Mucosa of descending colon (tissue), 3 donors: ENCODE results near the gene FRMD4A. TPM values are rescaled to one million over a fixed set of nuclear protein-coding genes. Genes with fewer than 3 reads are reported as not detected.

ENCODE experiments used
- ATAC-seq: fragments of 200-7000 bp; cut with Tn5 transposase; one replicate; pipeline ENCODE4 v1.9.1; 2020; ENCODE audit warnings: mild to moderate bottlenecking, moderate library complexity
- DNase-seq, 3 donors: peaks; one replicate each; pipeline ENCODE4 v3.0.0-alpha.2; 2020
- H3K36me3 ChIP-seq: fragments of 200-600 bp; one replicate; pipeline ENCODE4 v1.8.0; 2021; ENCODE audit warnings: low read depth, mild to moderate bottlenecking
- H3K4me1 ChIP-seq: fragments of 200-600 bp; one replicate; pipeline ENCODE4 v1.8.0; 2021; ENCODE audit warnings: low read depth, mild to moderate bottlenecking
- H3K4me3 ChIP-seq: fragments of 200-600 bp; one replicate; pipeline ENCODE4 v1.8.0; 2021; ENCODE audit warnings: mild to moderate bottlenecking
- H3K9me3 ChIP-seq: fragments of 200-600 bp; one replicate; pipeline ENCODE4 v1.8.0; 2021; ENCODE audit warnings: mild to moderate bottlenecking
- intact Hi-C, 2 donors: fragments of 100-400 bp; cut with DNase I in 1 of 2; cut with micrococcal nuclease in 1 of 2; formaldehyde crosslinking; loops; one replicate each; pipeline versions ENCODE4 v1.11.0 to v1.11.1; 2022; cut with DNase I, micrococcal nuclease
- total RNA-seq, 3 donors: library from RNA; stranded (reverse); fragmentation: NEBNext Ultra II Directional in 2 of 3; extraction: Animal tissue kit (Norgen Biotek cat#: 25700) in 2 of 3; gene quantifications; one replicate each; pipeline versions ENCODE4 v1.2.1 to v1.2.4, GENCODE V29; 2021 to 2023
- TF ChIP-seq, protein P1 (sequence below): fragments of 200-600 bp; IDR thresholded peaks from one replicate; pipeline ENCODE4 v1.8.0; 2022; ENCODE audit warnings: antibody characterized with exemption, mild to moderate bottlenecking
- donor health status: DM: no; HTN: no; CAD: no; lungs with moderate emphysema.
- donor health status: DM: no; HTN: no; CAD: no.
- donor health status: DM: no; HTN: yes; CAD: no.

Gene FRMD4A
- total RNA-seq, 3 donors from 2014 or later = 9.8 to 40.6 (median 17.2) TPM

DNA sequence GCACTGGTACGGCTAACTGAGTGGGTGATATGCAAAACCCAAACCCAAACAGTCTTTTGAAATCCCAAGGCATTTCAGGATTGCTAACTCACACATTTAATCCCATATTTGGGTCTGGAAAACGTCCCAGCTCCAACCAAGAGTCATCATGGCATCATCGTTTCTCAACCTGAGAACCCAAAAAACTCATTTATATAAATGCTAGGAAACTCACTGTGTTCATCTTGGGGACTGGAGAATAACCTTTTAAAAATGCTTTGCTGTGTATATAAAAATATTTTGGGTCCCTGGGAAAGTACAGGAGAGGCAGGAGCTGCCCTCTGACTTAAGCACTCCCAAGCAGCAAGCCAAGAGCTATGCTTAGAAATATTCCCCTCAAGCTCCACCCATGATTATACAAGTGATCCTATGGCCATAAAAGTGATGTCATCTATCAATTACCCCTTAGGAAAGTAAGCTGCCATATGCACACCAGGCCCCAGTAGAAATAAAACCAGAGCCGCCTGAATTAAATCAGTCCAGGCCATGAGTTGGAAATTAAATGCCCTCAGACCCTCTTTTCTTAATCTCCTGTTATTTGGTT is 352.1 kb downstream of the FRMD4A start:
- intact Hi-C loops = no loop called here
- H3K9me3 ChIP-seq = no peaks in the 10 kb centered on the region
- H3K36me3 ChIP-seq = no peaks in the 10 kb centered on the region
- ATAC-seq = no peak
- DNase-seq = no peak
- no peak overlapping the region for H3K4me3 ChIP-seq
- TF ChIP-seq, protein P1, sequence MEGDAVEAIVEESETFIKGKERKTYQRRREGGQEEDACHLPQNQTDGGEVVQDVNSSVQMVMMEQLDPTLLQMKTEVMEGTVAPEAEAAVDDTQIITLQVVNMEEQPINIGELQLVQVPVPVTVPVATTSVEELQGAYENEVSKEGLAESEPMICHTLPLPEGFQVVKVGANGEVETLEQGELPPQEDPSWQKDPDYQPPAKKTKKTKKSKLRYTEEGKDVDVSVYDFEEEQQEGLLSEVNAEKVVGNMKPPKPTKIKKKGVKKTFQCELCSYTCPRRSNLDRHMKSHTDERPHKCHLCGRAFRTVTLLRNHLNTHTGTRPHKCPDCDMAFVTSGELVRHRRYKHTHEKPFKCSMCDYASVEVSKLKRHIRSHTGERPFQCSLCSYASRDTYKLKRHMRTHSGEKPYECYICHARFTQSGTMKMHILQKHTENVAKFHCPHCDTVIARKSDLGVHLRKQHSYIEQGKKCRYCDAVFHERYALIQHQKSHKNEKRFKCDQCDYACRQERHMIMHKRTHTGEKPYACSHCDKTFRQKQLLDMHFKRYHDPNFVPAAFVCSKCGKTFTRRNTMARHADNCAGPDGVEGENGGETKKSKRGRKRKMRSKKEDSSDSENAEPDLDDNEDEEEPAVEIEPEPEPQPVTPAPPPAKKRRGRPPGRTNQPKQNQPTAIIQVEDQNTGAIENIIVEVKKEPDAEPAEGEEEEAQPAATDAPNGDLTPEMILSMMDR = no peak
- H3K4me1 ChIP-seq = no peaks in the 10 kb centered on the region

DNA sequence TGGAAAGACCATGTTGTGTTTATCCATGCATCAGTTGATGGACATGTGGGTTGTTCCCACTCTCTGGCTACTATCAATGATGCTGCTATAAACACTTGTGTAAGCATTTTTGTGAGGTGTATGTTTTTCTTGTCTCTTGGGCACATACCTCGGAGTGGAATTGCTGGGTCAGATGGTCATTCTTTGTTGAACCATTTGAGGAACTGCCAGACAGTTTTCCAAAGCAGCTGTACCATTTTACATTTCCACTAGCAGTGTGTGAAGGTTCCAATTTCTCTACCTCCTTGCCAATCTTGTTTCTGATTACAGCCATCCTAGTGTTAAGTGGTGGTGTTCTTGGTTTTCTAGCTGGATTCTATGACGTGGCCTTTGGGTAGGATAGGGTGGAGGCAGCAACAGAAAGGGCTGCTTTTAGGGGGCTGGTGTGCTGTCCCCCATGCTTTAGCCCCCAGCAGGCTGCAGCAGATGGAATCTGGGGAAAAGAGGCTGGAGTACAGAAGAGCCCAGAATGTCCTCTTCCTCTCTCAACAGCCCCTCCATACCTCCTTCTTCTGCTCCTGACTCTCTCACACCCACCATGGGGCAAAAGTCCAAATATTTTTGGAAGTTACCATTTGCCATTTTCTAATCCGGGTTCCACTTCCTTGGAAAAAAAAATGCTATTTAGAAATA is 352.7 kb downstream of the FRMD4A start:
- ATAC-seq (no peak), DNase-seq (no peak)
- Histone ChIP-seq H3K9me3 (no peaks in the 10 kb centered on the region), H3K4me3 (no peak overlapping the region), H3K4me1 (no peaks in the 10 kb centered on the region), H3K36me3 (no peaks in the 10 kb centered on the region)
- intact Hi-C loops = no loop called here
- TF ChIP-seq, protein P1 = no peak

DNA sequence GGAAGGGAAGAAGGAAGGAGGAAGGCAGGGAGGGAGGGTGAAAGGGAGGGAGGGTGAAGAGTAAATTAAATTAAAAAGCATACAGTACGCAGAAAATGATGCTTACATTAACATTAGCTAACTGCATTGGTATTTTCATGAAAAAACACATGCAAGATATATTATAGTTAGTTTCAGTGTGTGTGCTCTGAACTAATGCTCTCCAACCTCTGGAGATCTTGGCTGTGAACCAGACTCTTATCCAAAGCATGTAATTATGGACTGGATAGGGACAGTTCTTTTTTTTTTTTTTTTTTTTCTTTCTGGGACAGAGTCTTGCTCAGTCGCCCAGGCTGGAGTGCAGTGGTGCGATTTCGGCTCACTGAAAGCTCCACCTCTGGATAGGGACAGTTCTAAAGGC is 357.0 kb downstream of the FRMD4A start:
- no peaks in the 10 kb centered on the region for H3K36me3 ChIP-seq
- no peaks in the 10 kb centered on the region for H3K9me3 ChIP-seq
- TF ChIP-seq, protein P1 = no peak
- intact Hi-C loops = no loop called here
- ATAC-seq = no peak
- no peaks in the 10 kb centered on the region for H3K4me1 ChIP-seq
- no peak for DNase-seq
- H3K4me3 ChIP-seq = no peak overlapping the region

DNA sequence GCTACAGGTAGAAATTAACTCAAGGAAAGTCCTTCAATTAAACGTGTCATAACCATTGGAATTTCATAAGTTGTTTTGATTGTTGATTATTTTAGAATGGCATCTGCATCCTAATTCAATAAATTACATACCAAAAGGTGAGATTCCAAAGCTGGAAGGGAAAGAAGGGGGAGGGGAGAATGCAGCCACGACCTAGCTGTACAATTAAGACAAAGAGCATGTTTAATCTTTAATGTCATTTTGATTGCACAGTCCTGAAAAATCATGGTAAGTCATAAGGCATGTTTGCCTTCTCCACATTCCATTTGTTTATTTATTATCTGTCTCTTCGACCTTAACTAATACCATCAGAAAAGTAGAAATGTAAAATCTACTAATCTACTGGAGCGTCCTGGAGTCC is 358.1 kb downstream of the FRMD4A start:
- TF ChIP-seq, protein P1 = no peak
- no peaks in the 10 kb centered on the region for H3K36me3 ChIP-seq
- ATAC-seq = no peak
- no peak overlapping the region for H3K4me3 ChIP-seq
- no peaks in the 10 kb centered on the region for H3K4me1 ChIP-seq
- DNase-seq = no peak
- no peaks in the 10 kb centered on the region for H3K9me3 ChIP-seq
- intact Hi-C loops = no loop called here

DNA sequence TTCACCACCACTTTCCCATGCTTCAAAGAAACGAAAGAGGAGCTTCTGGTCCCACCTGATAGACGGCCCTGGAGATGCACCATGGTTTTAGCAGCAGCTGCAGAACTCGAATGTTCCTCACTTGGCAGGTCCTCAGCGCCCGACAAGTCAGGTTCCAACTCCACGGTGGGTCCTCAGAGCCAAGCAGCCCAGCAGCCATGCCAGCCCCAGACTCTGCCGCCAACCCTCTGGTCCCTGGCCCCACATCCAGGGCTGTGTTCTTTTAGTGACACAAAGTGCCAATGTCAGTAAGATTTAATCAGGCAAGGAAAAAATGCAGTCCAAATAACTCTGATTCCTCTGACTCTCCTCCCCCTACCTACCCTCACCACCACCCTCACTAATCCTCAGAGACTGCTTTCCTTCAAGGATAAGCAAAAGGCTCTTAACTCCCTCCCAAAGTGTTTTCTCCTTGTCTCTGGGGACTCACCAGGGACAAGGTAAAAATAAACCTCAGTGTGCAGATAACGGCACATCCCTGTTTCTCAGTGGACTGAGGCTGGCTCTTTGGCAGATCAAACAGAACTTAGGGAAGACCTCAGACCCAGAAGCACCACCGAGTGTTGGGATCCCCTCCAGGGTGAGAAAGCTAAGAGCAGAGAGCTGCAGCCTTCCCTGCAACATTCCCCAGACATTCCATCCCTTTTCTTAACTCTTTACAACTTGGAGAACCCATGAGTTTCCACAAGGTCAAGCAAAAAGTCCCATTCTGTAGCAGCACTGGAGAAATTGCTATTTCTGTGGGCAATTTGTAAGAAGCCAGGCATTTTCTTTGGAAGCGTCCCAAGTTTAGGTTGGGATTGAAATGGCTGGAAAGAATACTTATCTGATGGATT is 358.9 kb downstream of the FRMD4A start:
- no peaks in the 10 kb centered on the region for H3K4me1 ChIP-seq
- H3K4me3 ChIP-seq = no peak overlapping the region
- H3K9me3 ChIP-seq = no peaks in the 10 kb centered on the region
- DNase-seq (no peak), ATAC-seq (no peak)
- H3K36me3 ChIP-seq = no peaks in the 10 kb centered on the region
- intact Hi-C loops = no loop called here
- TF ChIP-seq, protein P1 = no peak
